Measurements from ENCODE around the gene KCNMB1.

The KCNMB1 gene

GRCh38 chr5:170333161-170333910 lies 55.8 kb downstream of the KCNMB1 start:
- TF ChIP-seq ZNF274 (IDR thresholded peaks at IDR 0.05; ENCODE audit: low read depth, low read length) = no peak
- H3K4me3 ChIP-seq (ENCODE audit: low read length) = no peak overlapping the region

- H3K4me3 ChIP-seq (ENCODE audit: low read length) = no peak overlapping the region
- no peak for TF ChIP-seq ZNF274 (IDR thresholded peaks at IDR 0.05; ENCODE audit: low read depth, low read length)
These were observed 57.1 kb downstream of the KCNMB1 start for GRCh38 chr5:170332058-170332457.

- H3K4me3 ChIP-seq (ENCODE audit: low read length) = peak overlapping the region; percentile 21; the same call in 1 of the 2 replicates
- no peak for TF ChIP-seq ZNF274 (IDR thresholded peaks at IDR 0.05; ENCODE audit: low read depth, low read length)
These were observed 58.6 kb downstream of the KCNMB1 start for GRCh38 chr5:170330568-170331054.

GRCh38 chr5:170329524-170329923 lies 59.6 kb downstream of the KCNMB1 start:
- no peak overlapping the region for H3K4me3 ChIP-seq (ENCODE audit: low read length)
- no peak for TF ChIP-seq ZNF274 (IDR thresholded peaks at IDR 0.05; ENCODE audit: low read depth, low read length)

GRCh38 chr5:170327829-170328228 lies 61.3 kb downstream of the KCNMB1 start:
- no peak for TF ChIP-seq ZNF274 (IDR thresholded peaks at IDR 0.05; ENCODE audit: low read depth, low read length)
- H3K4me3 ChIP-seq (ENCODE audit: low read length) = no peak overlapping the region; the same call in 1 of the 2 replicates

GRCh38 chr5:170327168-170327567 lies 62.0 kb downstream of the KCNMB1 start:
- no peak overlapping the region; the same call in 1 of the 2 replicates for H3K4me3 ChIP-seq (ENCODE audit: low read length)
- TF ChIP-seq ZNF274 (IDR thresholded peaks at IDR 0.05; ENCODE audit: low read depth, low read length) = no peak
